ENCODE results near the gene WWOX.

The WWOX gene

DNA sequence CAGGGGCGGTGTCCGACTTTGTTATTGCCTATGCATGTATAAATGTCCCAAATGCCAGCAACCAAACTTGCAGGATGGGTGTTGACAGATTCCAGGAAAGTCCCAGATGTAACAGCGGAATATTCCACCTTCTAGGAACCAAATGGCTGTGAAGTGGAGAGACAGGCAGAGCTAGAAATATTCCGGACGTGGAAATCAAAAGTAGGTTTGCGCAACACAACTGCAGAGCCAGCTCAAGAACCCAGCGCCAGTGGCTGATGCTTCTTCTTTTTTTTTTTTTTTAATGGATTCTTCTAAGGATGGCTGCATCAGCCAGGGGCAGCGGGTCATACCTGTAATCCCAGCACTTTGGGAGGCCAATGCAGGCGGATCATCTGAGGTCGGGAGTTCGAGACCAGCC, 899.4 kb downstream of the WWOX start:
- no peaks in the 10 kb centered on the region for H3K9me3 ChIP-seq
- no peaks in the 10 kb centered on the region for H3K36me3 ChIP-seq
- H3K4me1 ChIP-seq (ENCODE audit: control insufficient read depth in 1 of 2, insufficient read depth in 1 of 2, low read depth in 1 of 2, low read length in 1 of 2): no peaks in the 10 kb centered on the region
- no peaks in the 10 kb centered on the region for H3K27me3 ChIP-seq
- no peak overlapping the region for H3K4me3 ChIP-seq (ENCODE audit: low read depth in 1 of 2, low read length in 1 of 2)
- TF ChIP-seq, protein P1, sequence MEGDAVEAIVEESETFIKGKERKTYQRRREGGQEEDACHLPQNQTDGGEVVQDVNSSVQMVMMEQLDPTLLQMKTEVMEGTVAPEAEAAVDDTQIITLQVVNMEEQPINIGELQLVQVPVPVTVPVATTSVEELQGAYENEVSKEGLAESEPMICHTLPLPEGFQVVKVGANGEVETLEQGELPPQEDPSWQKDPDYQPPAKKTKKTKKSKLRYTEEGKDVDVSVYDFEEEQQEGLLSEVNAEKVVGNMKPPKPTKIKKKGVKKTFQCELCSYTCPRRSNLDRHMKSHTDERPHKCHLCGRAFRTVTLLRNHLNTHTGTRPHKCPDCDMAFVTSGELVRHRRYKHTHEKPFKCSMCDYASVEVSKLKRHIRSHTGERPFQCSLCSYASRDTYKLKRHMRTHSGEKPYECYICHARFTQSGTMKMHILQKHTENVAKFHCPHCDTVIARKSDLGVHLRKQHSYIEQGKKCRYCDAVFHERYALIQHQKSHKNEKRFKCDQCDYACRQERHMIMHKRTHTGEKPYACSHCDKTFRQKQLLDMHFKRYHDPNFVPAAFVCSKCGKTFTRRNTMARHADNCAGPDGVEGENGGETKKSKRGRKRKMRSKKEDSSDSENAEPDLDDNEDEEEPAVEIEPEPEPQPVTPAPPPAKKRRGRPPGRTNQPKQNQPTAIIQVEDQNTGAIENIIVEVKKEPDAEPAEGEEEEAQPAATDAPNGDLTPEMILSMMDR (IDR thresholded peaks at IDR 0.05): no peak
- no peak overlapping the region for H3K27ac ChIP-seq

DNA sequence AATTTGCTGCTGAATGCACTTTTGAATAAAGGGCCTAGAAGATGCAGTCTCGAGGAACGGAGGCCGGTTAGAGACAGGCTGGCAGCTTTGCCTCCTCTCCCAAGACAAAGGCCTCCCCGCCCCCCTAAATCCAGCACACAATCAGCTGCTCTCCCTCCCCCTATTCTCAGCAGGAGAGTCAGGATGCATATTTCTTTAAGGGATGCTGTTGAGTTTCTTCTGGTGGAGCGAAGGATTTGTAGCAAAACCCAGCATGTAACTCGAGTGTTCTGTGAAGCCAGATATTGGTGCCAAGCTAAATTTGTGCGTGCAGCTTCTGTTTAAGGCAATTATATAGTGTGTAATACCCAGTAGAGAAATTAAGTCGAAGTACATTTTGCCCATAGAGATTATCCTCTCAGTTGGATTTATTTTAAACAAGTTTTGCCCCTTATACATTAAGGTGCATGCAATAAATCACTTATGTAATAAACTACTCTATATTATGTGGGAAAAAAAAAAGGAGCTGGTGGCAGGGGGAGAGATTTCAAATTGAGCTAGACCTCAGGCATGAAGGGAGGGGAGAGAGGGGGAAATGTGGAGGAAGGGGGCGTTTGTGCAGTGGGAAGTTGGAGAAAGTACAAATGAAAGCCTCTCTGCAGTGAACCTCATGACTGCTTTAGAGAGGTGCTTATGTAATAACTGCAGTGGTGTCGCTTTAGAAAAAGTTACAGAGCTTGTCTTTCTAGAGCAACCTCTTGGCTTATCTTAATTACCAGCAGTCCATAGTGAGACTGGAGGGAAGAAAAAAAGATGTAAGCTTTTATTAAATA, 901.9 kb downstream of the WWOX start:
- Histone ChIP-seq H3K9me3 (no peaks in the 10 kb centered on the region), H3K4me3 (ENCODE audit: low read depth in 1 of 2, low read length in 1 of 2) (no peak overlapping the region), H3K27ac (no peak overlapping the region), H3K36me3 (no peaks in the 10 kb centered on the region), H3K27me3 (no peaks in the 10 kb centered on the region), H3K4me1 (ENCODE audit: control insufficient read depth in 1 of 2, insufficient read depth in 1 of 2, low read depth in 1 of 2, low read length in 1 of 2) (no peaks in the 10 kb centered on the region)
- TF ChIP-seq, protein P1 (IDR thresholded peaks at IDR 0.05): no peak

DNA sequence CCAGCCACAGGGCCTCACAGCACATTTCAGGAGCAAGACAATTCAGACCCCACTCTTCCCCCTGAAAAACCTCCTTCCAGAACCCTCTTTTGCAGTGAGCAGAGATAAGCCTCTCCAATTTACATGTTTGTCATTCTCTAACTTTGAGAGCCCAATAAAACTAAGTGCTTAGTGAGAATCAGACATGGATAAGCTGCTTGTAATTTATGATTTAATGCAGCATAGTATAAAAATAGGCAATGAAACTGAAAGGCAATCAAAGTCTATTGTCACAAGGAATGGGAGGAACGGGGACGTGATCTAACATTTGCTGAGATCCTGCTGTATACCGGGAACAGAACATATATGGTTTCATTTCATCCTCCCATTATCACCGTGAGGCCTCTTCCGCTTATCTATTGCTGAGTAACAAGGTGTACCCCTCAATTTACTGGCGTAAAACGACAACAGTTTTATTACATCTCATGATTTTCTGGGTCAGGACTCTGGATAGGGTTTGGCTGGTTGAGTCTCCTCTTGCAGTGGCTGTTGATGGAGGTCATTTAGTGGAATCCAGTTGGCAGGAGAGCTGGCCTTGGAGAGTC, 903.7 kb downstream of the WWOX start:
- TF ChIP-seq, protein P1 (IDR thresholded peaks at IDR 0.05): no peak
- no peaks in the 10 kb centered on the region for H3K4me1 ChIP-seq (ENCODE audit: control insufficient read depth in 1 of 2, insufficient read depth in 1 of 2, low read depth in 1 of 2, low read length in 1 of 2)

DNA sequence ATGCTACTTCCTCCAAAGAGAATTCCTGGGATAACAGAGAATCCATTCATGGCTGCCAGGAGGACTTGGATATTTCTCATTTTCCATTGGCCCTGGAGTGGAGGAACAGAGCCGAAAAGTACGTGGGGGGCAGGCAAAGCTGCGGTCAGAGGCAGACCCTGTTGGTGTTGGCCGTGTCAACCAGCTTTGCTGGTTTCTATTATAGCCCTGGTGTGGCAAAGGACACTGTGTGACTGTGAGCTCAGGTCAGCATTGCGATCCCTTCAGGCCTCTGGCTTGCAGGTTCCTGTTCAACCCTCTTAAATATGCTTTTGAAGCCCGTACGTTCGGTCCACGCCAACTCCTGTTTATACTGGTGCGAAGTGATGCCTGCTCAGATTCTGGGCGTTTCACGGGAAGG, 904.9 kb downstream of the WWOX start:
- H3K4me3 ChIP-seq (ENCODE audit: low read depth in 1 of 2, low read length in 1 of 2): no peak overlapping the region
- no peaks in the 10 kb centered on the region for H3K27me3 ChIP-seq
- H3K27ac ChIP-seq: no peak overlapping the region
- no peaks in the 10 kb centered on the region for H3K36me3 ChIP-seq
- H3K4me1 ChIP-seq (ENCODE audit: control insufficient read depth in 1 of 2, insufficient read depth in 1 of 2, low read depth in 1 of 2, low read length in 1 of 2): no peaks in the 10 kb centered on the region
- H3K9me3 ChIP-seq: no peaks in the 10 kb centered on the region
- TF ChIP-seq, protein P1 (IDR thresholded peaks at IDR 0.05): no peak

More for the DNA sequence above, 903.7 kb downstream of the WWOX start:
- H3K36me3 ChIP-seq: no peaks in the 10 kb centered on the region
- no peaks in the 10 kb centered on the region for H3K27me3 ChIP-seq
- no peaks in the 10 kb centered on the region for H3K9me3 ChIP-seq
- H3K27ac ChIP-seq: no peak overlapping the region
- no peak overlapping the region for H3K4me3 ChIP-seq (ENCODE audit: low read depth in 1 of 2, low read length in 1 of 2)

DNA sequence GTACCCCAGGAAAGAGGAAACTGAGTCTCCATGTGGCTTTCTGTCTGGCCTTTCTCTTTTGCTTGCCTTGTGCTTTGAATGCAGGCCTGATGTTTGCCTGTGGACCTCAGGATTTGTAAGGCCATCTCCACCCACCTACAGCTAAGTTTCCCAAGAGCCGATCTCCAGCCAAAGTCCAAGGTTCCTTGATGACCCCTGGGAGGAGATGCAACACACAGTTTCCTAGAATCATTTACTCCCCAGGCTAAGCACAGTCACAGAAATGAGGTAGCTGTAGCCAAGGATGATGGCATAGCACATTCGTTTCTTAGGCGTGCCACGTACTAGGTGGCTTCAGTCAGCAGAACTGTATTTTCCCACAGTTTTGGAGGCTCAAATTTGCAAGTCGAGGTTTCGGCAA, 905.6 kb downstream of the WWOX start:
- H3K36me3 ChIP-seq: no peaks in the 10 kb centered on the region
- TF ChIP-seq, protein P1 (IDR thresholded peaks at IDR 0.05): no peak
- no peaks in the 10 kb centered on the region for H3K9me3 ChIP-seq
- no peaks in the 10 kb centered on the region for H3K27me3 ChIP-seq
- no peak overlapping the region for H3K27ac ChIP-seq
- no peak overlapping the region for H3K4me3 ChIP-seq (ENCODE audit: low read depth in 1 of 2, low read length in 1 of 2)
- no peaks in the 10 kb centered on the region for H3K4me1 ChIP-seq (ENCODE audit: control insufficient read depth in 1 of 2, insufficient read depth in 1 of 2, low read depth in 1 of 2, low read length in 1 of 2)
